Measurements from ENCODE around the gene SFMBT1.
"Not testable (repeated sequence)": the region's sequence is repeated elsewhere in the genome, so short reads cannot be mapped to it uniquely, and the experiment has no call there.

SFMBT1 gene

DNA sequence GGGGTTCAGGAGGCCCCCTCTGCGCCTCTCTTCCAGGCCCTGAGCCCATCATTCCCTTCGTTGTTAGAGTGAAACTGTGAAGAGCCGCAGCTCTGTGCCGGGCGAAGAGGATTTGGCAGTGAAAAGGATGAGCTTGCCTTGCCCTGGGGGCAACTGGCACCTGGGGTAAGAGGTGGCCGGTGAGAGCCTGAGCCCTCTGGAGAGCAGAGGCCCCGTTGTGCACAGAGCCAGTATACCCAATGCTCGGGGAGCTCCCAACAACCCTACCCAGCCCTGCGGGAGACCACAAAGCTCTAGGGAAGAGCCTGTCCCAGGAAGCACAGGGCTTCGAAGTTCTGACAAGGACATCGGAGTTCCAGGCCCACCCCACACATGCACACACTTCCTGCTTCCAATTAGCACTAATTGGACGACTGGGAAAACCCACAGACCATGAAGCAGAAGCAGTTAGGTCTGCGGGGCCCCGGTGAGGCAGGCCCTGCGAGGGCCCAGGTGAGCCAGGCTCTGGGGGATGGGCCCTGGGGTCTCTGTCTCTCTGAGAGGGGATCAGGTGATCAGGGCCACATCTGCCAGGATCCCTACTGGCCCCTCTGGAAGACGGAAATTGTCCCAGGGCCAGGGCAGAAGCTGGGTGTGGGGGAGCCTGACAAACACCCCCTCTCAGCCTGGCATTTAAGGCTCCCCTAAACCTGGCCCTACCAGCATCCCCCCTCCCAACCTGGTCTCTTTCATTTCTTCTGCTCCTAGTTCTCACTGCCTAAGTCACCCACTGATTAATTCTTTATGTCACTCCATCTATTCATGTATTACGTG is 27.9 kb upstream of the SFMBT1 start:
- DNase-seq: no peak

GRCh38 chr3:53072653-53073552 is 27.0 kb upstream of the SFMBT1 start:
- peak; percentile 77 for DNase-seq

DNA sequence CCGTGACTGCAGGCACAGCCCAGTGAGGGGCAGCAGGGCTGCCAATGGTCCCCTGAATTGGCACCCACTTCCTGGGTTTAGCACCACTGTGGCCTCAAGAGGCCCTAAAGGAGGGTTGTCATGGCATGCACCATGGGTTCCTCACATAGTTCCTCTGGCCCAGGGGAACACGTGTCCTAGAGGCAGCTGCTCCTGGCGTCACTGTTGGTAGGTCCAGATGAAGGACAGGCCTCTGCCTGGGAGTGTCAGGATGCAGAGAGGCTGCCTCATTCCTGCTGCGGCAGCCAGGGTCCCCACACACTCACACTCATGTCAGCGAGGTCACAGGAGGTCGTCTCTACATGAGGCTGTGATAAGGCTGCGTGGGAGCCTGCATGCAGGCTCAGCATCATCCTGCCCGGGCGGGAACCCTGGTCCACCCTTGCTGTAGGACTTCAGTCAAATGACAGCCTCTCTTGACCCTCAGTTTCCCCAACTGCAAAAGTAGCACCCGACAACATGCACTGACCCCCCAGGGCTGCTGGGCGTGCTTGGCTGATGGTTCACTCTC is 26.1 kb upstream of the SFMBT1 start:
- DNase-seq: no peak

GRCh38 chr3:53069422-53070068 is 23.7 kb upstream of the SFMBT1 start:
- no peak for DNase-seq

DNA sequence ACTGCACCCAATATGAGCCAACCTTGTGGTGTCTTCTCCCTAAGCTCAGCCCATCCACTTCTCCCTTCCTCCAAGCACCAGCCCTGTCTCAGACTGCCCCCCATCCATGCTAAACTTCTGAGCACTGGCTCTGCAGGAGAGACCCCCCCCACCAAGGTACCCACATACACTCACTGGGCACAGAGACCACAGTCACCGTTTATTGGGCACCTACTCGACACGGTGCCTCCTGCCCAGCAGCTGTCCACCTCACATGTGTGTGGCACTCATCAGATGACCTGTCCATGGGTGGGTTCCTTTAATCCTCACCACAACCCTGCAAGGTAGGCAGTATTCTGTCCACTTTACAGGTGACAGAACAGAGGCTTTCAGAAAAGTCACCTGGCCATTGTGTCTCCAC is 22.3 kb upstream of the SFMBT1 start:
- DNase-seq: no peak

DNA sequence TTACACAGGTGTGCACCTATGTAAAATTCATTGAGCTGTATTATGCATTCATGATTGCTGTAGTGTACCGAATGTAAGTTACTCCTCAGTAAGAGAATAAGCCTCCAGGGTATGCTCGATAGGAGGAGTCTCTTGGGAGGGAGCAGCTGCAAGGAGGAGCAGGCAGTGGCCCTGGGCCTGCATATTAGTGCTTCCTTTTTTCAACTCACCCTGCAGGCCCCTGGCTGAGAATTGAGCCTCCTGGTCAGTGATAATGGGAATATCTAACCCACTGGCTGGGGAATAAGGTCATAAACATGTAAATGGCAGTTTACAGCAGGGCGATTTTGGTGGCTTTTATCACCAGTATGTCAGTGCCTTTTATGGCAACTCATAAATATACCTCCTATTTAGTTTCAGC is 21.7 kb upstream of the SFMBT1 start:
- DNase-seq: no peak

DNA sequence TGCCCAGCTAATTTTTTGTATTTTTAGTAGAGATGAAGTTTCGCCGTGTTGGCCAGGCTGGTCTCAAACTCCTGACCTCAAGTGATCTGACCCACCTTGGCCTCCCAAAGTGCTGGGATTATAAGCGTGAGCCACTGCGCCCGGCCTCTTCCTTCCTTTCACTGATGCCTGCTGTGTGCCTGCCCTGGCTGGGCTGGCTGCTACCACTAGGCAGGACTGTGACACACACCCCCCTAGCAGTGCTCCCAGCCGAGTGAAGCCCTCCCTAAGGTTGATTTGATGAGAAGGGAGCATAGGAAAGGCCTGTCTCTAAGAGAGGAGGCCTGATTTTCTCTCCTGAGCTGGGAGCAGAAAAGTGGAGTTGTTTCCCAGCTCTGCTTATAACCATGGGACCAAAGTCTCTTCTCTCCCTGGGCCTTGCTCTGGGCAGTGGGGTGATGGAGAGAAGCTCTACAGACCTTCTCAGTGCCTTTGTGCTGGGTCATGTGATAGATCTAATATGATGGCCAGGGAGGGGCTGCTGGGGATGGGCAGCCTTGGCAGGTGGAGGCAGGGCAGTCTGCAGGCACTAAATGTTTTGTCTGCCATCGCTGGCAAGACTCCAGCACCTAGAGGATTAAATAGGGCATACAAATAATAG is 20.1 kb upstream of the SFMBT1 start:
- DNase-seq: no peak

DNA sequence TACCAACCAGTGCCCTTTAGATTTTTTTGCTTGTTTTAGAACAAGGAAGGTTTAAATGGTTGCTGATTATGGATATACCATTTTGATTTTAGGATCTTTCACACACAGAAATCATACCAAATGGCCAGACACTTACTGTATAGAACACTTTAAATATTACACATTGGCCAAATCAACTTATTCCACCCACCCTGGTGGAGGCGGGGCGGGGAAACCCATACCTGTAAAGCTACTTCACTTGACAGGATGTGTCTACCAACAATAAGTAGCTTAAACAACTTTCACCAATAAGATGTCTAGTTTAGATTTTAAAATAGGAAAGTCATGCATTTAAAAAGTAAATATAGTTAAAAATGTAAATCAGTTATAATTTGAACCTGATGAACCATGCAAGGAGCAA is 17.0 kb upstream of the SFMBT1 start:
- DNase-seq: no peak

DNA sequence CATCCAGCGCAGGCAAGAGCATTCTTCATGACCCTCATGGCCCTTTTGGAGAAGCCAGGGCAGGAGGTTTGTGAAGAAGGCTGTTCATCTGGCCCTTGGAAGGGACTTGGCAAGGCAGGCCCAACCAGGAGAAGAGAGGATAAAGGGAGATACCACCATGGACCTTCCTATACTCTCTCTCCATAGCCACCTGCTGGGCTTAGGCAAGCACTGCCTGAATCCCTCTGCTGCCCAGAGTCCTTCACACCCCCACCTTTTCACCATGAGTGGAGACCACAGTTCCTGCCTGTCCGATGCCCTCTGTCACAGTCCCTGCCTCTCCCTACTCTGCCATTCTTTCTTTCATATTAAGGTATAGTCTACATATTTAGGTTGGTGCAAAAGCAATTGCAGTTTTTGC is 10.6 kb upstream of the SFMBT1 start:
- no peak for DNase-seq

DNA sequence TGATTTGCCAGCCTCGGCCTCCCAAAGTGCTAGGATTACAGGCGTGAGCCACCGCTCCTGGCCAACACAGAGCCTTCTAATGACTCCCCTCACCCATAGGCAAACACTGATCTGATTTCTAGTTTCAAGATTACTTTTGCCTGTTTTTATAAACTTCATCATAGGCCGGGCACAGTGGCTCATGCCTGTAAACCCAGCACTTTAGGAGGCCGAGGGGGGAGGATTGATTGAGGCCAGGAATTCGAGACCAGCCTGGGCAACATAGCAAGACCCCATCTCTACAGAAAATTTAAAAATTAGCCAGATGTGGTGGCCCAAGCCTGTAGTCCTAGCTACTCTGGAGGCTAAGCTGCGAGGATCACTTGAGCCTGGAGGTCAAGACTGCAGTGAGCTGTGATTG is 8.4 kb upstream of the SFMBT1 start:
- DNase-seq: not testable (repeated sequence)

GRCh38 chr3:53051929-53052328 is 6.1 kb upstream of the SFMBT1 start:
- DNase-seq: no peak

DNA sequence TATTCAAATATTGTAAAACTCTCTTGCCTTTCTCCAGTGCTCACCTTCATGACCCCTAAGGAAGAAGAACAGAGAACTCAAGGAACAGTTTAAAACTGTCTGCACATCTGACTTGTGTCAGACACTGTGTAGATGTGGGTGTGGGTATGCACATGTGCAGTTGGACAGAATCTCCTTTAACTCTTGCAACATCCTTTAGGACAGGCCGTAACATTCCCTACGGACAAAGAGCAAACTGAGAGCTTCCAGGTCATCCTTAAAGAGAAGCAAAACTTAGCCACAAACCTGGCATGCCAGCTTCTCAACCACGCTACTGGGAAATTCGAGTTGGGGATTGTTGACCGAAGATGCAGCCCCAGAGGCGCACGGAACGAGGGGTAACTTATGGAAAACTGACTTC is 4.1 kb upstream of the SFMBT1 start:
- no peak for DNase-seq

- DNase-seq: peak; percentile 38
Observed at GRCh38 chr3:53046171-53047170, 598 bp upstream of the SFMBT1 start.

DNA sequence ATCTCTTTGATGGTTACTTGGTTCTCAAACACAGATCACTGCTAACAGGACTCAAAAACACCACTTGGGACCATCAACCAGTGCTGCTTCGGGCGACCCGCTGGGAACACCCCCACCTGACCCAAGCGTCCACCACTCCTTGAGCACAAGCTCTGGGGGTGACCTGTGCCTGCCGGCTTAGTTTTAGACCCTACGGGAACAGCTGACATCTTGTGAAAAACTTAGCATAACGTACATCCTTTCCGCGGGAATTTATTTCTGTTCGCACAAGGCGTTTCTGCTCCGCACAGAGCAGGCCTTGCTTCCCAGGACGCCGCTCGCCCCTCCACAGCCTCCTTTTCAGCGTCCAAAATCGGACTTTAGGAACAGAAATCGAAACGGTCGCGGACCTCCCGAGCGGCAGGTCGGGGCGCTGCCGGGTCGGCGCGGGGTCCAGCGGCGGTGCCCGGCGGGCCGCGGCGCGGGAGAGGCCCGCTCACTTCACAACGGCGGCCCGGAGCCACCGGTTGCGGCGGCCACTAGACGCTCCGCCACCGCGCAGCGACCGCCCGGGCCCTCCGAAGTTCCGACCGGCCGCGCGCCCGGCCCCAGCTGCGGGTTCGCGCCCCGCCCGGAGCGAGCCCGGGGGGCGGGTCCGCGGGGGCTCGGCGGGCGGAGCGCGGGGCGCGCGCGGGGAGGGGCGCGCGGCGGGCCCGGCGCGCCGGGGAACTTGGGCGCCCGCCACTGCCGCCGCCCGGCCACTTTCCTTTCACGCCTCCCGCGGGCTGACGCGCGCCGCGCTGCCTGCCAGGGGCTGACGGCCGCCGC is 959 bp downstream of the SFMBT1 start:
- DNase-seq: peak; percentile 52

GRCh38 chr3:53044371-53044710 is 1.5 kb downstream of the SFMBT1 start:
- no peak for DNase-seq

DNA sequence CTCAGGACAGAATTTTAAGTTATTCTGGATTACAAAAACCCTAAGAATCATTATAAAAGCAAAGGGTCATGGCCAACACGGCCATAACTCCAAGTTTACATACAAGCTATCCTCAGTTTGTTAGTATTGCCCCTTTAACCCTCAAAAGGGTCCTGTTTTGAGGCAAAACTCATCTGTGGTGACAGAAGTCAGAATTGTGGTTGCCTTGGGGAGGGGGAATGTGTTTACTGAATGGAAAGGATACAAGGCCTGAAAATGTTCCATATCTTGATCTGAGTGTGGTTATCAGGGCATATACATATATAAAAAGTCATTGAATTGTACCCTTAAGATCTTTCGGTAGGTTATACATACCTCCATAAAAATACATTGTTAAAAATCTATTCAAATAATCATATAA is 2.1 kb downstream of the SFMBT1 start:
- DNase-seq: no peak

DNA sequence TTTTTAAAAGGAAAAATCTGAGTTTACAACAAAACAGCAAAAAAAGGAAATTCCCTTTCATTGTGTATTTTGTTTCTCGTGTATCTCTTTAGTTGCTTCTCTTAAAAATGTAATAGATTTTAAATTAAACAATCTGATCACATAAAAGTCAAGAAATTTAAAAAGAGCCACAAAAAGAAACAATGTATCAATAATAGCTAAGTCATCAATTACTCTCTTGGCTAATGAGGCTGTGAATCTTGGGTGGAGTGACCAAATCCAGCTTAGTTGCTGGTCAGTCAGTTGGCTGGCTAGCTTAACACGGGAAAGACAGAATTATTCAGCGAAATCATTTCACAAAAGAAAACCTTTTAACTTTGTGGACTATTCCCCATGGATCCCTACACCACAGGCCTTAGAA is 3.2 kb downstream of the SFMBT1 start:
- no peak for DNase-seq

DNA sequence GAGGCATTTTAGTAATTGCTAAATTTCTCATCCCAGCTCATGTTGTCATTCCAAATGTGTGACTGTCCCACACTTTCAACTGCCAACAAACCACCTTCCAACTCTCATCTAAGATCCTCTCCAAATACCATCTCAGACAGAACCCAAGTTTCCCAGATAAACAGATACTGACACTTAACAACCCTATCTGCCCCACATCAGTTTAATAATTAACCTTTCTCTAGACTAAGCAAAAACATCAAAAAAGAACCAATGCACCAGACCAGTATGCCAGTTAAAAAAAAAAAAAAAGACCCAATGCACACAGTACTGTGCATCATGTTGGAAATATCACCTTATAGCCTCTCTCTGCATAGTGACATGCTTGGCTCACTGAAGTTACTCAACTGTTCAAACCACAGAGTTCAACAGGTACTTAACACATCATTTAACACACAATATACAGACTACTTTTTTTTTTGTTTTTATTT is 5.5 kb downstream of the SFMBT1 start:
- DNase-seq: no peak

- no peak for DNase-seq
Observed at GRCh38 chr3:53039376-53039752, 6.5 kb downstream of the SFMBT1 start.

GRCh38 chr3:53038679-53039375 is 7.0 kb downstream of the SFMBT1 start:
- no peak for DNase-seq

Data from midbrain (tissue), 1 donor.